SU-DHL-6 (cell line): Measurements from ENCODE around the gene PADI4.

Experiments
- H2AFZ ChIP-seq: fragments of 200-600 bp; sonication (generic); 2 replicates; pipeline ENCODE4 v1.6.1; 2014; ENCODE audit warnings: low read depth, mild to moderate bottlenecking, moderate library complexity, mixed read lengths, antibody characterized with exemption, low read length; ENCODE audit not compliant: severe bottlenecking
- H3F3A ChIP-seq: fragments of 200-600 bp; shearing (Covaris generic); 2 replicates; pipeline ENCODE4 v1.6.0; 2016; ENCODE audit warnings: antibody characterized with exemption, mild to moderate bottlenecking; ENCODE audit not compliant: insufficient read depth
- H3K27ac ChIP-seq: fragments of 200-600 bp; sonication (generic); 2 replicates; pipeline ENCODE4 v1.5.1; 2016; ENCODE audit warnings: low read depth, mild to moderate bottlenecking, low read length, moderate library complexity, mixed read lengths
- H3K27me3 ChIP-seq: fragments of 200-600 bp; sonication (generic), shearing (Covaris generic); 2 replicates; pipeline ENCODE4 v1.6.0; 2014; ENCODE audit warnings: mild to moderate bottlenecking, low read length
- H3K36me3 ChIP-seq: fragments of 200-600 bp; sonication (generic); 2 replicates; pipeline ENCODE4 v1.6.1; 2014; ENCODE audit warnings: mild to moderate bottlenecking, low read length, mixed read lengths
- H3K4me2 ChIP-seq: fragments of 300-600, 200-600 bp; shearing (Covaris generic), sonication (generic); 2 replicates; pipeline ENCODE4 v1.6.0; 2014; ENCODE audit warnings: low read length, low read depth, mild to moderate bottlenecking; ENCODE audit not compliant: poor library complexity, severe bottlenecking
- H3K4me3 ChIP-seq: fragments of 200-600 bp; sonication (generic); 2 replicates; pipeline ENCODE4 v1.5.1; 2014; ENCODE audit warnings: antibody characterized with exemption, low read length, mild to moderate bottlenecking, mixed read lengths; ENCODE audit not compliant: insufficient read depth, poor library complexity, severe bottlenecking
- H3K79me2 ChIP-seq: fragments of 200-600 bp; sonication (generic); 2 replicates; pipeline ENCODE4 v1.6.1; 2014; ENCODE audit warnings: mild to moderate bottlenecking, low read length, moderate library complexity; ENCODE audit not compliant: insufficient read depth
- H3K9ac ChIP-seq: fragments of 200-600 bp; sonication (generic); 2 replicates; pipeline ENCODE4 v1.7.0; 2014; ENCODE audit warnings: mild to moderate bottlenecking, low read length
- H3K9me2 ChIP-seq: fragments of 200-600 bp; sonication (generic); replicated peaks from 2 replicates; pipeline ENCODE4 v1.6.1; 2014; ENCODE audit warnings: low read length; ENCODE audit not compliant: insufficient read depth
- H3K9me3 ChIP-seq: fragments of 200-600 bp; sonication (generic); 2 replicates; pipeline ENCODE4 v1.6.1; 2014; ENCODE audit warnings: low read length, mixed read lengths; ENCODE audit not compliant: insufficient read depth
- H4K20me1 ChIP-seq: fragments of 200-600 bp; sonication (generic); 2 replicates; pipeline ENCODE4 v1.6.1; 2014; ENCODE audit warnings: low read depth, mild to moderate bottlenecking, antibody characterized with exemption, low read length, moderate library complexity, mixed read lengths
- EZH2phosphoT487 ChIP-seq: fragments of 200-600 bp; sonication (generic), shearing (Covaris generic); conservative IDR thresholded peaks from 2 replicates; pipeline ENCODE4 v1.6.1; 2018; ENCODE audit warnings: mild to moderate bottlenecking, antibody characterized with exemption, low read length, moderate library complexity, mixed read lengths
- TF ChIP-seq, protein P1 (sequence below): fragments of 200-600 bp; sonication (generic); IDR thresholded peaks from one replicate; pipeline ENCODE4 v1.5.1; 2017; ENCODE audit warnings: antibody characterized with exemption, mild to moderate bottlenecking, low read length, moderate library complexity; ENCODE audit not compliant: insufficient read depth, poor library complexity, severe bottlenecking

Gene PADI4

DNA sequence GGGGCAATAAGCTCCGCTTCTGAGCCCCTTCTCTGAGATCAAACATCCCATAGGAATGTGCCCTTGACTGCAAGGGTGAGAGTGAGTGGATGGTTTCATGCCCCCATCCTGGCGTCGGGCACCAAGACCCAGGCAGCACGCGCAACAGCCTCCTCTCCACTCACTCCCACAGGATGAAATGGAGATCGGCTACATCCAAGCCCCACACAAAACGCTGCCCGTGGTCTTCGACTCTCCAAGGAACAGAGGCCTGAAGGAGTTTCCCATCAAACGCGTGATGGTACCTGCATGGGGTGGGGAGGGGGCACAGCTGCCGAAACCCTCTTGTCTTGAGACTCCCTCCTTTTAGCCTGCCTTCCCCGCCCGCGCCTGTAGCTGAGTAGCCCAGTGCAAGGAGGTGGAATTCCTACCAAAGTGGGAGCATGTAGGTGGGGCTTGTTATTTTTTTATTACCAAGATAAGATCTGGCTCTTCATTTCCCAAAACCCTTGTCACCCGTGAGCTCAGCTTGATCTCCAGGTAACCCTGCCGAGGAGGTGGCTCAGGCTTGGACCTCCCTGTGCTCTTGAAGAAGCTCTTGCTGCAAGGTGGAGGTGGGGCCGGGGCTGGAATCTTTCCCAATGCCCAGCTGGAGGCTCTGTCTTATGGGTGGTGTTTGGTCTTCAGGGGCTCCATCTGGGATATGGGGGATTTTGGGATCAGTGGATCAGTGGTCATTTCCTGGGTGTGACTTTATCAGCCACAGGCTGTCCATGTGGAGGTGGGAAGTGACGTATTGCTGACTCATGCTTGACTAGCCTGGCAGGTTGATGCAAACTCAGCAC, 40.0 kb downstream of the PADI4 start:
- no peak overlapping the region for H3K4me3 ChIP-seq
- TF ChIP-seq, protein P1, sequence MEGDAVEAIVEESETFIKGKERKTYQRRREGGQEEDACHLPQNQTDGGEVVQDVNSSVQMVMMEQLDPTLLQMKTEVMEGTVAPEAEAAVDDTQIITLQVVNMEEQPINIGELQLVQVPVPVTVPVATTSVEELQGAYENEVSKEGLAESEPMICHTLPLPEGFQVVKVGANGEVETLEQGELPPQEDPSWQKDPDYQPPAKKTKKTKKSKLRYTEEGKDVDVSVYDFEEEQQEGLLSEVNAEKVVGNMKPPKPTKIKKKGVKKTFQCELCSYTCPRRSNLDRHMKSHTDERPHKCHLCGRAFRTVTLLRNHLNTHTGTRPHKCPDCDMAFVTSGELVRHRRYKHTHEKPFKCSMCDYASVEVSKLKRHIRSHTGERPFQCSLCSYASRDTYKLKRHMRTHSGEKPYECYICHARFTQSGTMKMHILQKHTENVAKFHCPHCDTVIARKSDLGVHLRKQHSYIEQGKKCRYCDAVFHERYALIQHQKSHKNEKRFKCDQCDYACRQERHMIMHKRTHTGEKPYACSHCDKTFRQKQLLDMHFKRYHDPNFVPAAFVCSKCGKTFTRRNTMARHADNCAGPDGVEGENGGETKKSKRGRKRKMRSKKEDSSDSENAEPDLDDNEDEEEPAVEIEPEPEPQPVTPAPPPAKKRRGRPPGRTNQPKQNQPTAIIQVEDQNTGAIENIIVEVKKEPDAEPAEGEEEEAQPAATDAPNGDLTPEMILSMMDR, result no peak
- TF ChIP-seq EZH2phosphoT487, result no peak
- no peak overlapping the region for H3K9ac ChIP-seq
- H3K79me2 ChIP-seq, result no peaks in the 10 kb centered on the region
- no peak overlapping the region for H2AFZ ChIP-seq
- H3K36me3 ChIP-seq, result no peaks in the 10 kb centered on the region
- H3K9me2 ChIP-seq, result no peaks in the 10 kb centered on the region
- no peaks in the 10 kb centered on the region for H3F3A ChIP-seq
- H4K20me1 ChIP-seq, result no peaks in the 10 kb centered on the region
- H3K27me3 ChIP-seq, result no peaks in the 10 kb centered on the region
- H3K9me3 ChIP-seq, result no peaks in the 10 kb centered on the region
- no peak overlapping the region for H3K4me2 ChIP-seq
- H3K27ac ChIP-seq, result no peak overlapping the region

DNA sequence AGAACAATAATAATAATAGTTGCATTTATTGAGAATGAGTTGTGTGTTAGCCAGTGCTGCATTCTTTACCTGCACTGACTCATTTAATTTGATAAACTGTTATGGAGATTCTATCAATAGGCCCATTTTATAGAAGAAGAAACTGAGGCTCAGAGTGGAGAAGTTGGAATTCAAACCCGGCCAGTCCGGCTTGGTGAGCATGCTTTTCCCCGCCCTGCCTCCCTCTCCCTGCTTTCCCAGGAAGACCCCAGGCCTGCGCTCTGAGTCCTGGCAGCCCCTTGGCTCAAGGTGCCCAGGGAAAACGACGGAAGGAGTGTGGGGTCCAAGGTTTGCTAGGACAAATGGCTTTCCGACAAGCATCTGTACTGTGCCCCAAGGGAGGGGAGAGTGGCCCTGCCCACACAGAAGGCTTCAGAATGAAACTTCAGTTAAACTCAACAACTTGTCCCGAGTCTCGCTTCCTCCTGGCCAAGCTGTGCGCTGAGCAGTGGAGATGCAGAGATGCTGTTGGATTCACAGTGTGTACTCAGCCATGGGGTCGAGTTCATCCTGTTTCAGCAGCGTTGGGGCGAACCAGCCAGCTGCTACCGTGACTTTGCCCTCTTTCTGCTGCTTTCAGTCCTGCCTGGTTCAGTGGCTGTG, 40.7 kb downstream of the PADI4 start:
- H3K9me2 ChIP-seq, result no peaks in the 10 kb centered on the region
- no peak overlapping the region for H3K4me2 ChIP-seq
- H3K79me2 ChIP-seq, result no peaks in the 10 kb centered on the region
- H3K4me3 ChIP-seq, result no peak overlapping the region
- no peak overlapping the region for H3K27ac ChIP-seq
- H4K20me1 ChIP-seq, result no peaks in the 10 kb centered on the region
- no peaks in the 10 kb centered on the region for H3K36me3 ChIP-seq
- no peaks in the 10 kb centered on the region for H3K27me3 ChIP-seq
- no peaks in the 10 kb centered on the region for H3K9me3 ChIP-seq
- H2AFZ ChIP-seq, result no peak overlapping the region
- no peak overlapping the region for H3K9ac ChIP-seq
- TF ChIP-seq, protein P1, result no peak
- no peak for TF ChIP-seq EZH2phosphoT487
- H3F3A ChIP-seq, result no peaks in the 10 kb centered on the region

DNA sequence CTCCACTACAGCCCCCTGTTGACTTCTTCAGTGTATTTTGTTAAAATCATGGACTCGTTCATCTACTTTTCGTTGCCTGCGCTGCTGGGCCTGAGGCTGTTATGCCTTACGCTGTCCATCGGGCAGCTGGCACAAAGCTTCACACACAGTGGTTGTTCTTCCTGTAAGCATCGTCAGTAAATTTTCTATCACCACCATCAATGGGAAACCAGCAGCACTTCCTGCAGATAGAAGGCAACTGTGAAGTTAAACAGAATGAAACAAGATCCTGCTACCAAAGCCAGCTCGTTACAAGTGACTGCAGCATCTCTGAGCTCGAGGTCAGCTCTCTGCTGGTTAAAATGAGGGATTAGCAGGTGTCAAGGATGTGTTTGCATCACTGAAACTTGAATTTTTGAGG, 42.1 kb downstream of the PADI4 start:
- Histone ChIP-seq H2AFZ (no peak overlapping the region), H3K9me2 (no peaks in the 10 kb centered on the region), H4K20me1 (no peaks in the 10 kb centered on the region), H3K9me3 (no peaks in the 10 kb centered on the region), H3K4me3 (no peak overlapping the region), H3K36me3 (no peaks in the 10 kb centered on the region), H3K79me2 (no peaks in the 10 kb centered on the region), H3K27me3 (no peaks in the 10 kb centered on the region), H3F3A (no peaks in the 10 kb centered on the region), H3K27ac (no peak overlapping the region), H3K9ac (no peak overlapping the region), H3K4me2 (no peak overlapping the region)
- TF ChIP-seq, protein P1, result no peak
- no peak for TF ChIP-seq EZH2phosphoT487
